Ectodermal cell (in vitro differentiated cells): ENCODE results near the gene TMEM11.

Experiments
- H3K27ac ChIP-seq: 2 replicates; pipeline ENCODE4 v1.7.0; 2013; ENCODE audit warnings: mild to moderate bottlenecking, low read depth, low read length; ENCODE audit not compliant: insufficient read depth, poor library complexity, severe bottlenecking
- H3K27me3 ChIP-seq: 2 replicates; pipeline ENCODE4 v1.7.0; 2013; ENCODE audit warnings: mild to moderate bottlenecking, low read length; ENCODE audit not compliant: insufficient read depth, control insufficient read depth, poor library complexity, severe bottlenecking
- H3K36me3 ChIP-seq: one replicate; pipeline ENCODE4 v1.7.0; 2013; ENCODE audit warnings: low read length; ENCODE audit not compliant: control insufficient read depth, insufficient read depth
- H3K4me1 ChIP-seq: one replicate; pipeline ENCODE4 v1.7.0; 2013; ENCODE audit warnings: low read length; ENCODE audit not compliant: control insufficient read depth, insufficient read depth
- H3K4me3 ChIP-seq: 2 replicates; pipeline ENCODE4 v1.7.0; 2013; ENCODE audit warnings: low read depth, low read length, control low read depth; ENCODE audit not compliant: insufficient read depth
- H3K9me3 ChIP-seq: 2 replicates; pipeline ENCODE4 v1.7.0; 2013; ENCODE audit warnings: mild to moderate bottlenecking, low read length, moderate library complexity; ENCODE audit not compliant: control insufficient read depth
- WGBS, 2 experiments: methylation state at CpG; one replicate each; pipeline ENCODE4 v1.1.7; 2013; ENCODE audit warnings: missing lambda C conversion rate in 2 of 2; 5-methylcytosine and 5-hydroxymethylcytosine counted together

Gene TMEM11

DNA sequence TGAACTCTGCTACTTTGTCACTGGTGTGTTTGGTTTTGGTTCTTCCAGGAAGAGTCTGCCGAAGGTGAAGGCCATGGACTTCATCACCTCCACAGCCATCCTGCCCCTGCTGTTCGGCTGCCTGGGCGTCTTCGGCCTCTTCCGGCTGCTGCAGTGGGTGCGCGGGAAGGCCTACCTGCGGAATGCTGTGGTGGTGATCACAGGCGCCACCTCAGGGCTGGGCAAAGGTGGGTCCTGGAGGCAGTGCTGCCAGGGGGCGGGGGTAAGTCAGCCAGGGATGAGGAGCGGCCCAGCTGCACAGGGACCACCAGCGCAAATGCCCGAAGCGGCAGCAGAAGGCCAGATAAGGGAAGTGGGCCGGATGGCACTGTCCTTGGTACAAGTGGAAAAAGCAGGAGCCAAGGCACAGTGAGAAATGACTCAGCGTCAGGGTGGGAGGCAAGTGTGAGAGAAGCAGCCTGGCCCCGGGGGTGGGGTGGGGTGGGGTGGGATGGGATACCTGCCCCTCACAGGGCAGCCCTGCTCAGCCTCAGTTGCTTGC, 41.9 kb downstream of the TMEM11 start:
- no peaks in the 10 kb centered on the region for H3K4me1 ChIP-seq
- no peak overlapping the region for H3K27ac ChIP-seq
- H3K36me3 ChIP-seq: peaks cover 4% of the 10 kb centered on the region
- WGBS, 2 experiments: 95 to 96% methylated on average over 17 of the region's 17 CpGs
- H3K9me3 ChIP-seq: no peaks in the 10 kb centered on the region
- no peaks in the 10 kb centered on the region for H3K27me3 ChIP-seq
- no peak overlapping the region for H3K4me3 ChIP-seq

DNA sequence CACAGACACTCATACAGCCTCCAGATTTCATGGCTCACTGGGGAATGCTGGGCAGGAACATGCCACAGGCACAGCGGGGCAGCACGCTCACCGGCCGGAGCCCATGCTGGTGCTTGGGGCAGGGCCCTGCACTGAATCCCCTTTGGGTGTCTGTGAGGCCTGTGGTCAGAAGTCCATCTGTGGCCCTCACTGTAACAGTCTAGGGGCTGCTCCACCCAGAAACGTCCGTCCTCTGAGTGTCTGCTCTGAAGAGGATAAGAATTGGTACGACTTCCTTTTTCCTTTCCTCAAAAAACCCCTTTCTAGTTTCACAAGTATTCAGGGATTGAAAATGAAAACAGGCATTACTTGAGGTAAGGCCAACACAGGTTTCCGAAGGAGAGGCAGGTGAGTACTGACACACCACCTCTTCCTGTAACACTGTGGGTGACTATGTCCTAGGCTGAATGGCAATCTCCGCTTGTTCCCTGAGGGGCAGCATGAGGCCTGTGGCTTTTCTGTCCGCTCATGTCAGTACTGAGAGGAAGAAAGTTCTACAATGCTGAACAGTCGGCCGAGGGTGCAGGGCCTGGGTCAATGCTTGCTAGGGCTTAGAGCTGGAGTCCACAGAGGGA, 42.5 kb downstream of the TMEM11 start:
- H3K27ac ChIP-seq: no peak overlapping the region
- 89 to 91% methylated on average over 12 of the region's 12 CpGs for WGBS, 2 experiments
- H3K4me3 ChIP-seq: no peak overlapping the region
- no peaks in the 10 kb centered on the region for H3K27me3 ChIP-seq
- peaks cover 4% of the 10 kb centered on the region for H3K36me3 ChIP-seq
- no peaks in the 10 kb centered on the region for H3K4me1 ChIP-seq
- no peaks in the 10 kb centered on the region for H3K9me3 ChIP-seq

GRCh38 chr17:21170809-21171208, 43.2 kb downstream of the TMEM11 start:
- Histone ChIP-seq H3K4me1 (no peaks in the 10 kb centered on the region), H3K27ac (no peak overlapping the region), H3K9me3 (no peaks in the 10 kb centered on the region), H3K4me3 (no peak overlapping the region), H3K36me3 (peaks cover 4% of the 10 kb centered on the region), H3K27me3 (no peaks in the 10 kb centered on the region)
- WGBS, 2 experiments: 91 to 92% methylated on average over 7 of the region's 7 CpGs

DNA sequence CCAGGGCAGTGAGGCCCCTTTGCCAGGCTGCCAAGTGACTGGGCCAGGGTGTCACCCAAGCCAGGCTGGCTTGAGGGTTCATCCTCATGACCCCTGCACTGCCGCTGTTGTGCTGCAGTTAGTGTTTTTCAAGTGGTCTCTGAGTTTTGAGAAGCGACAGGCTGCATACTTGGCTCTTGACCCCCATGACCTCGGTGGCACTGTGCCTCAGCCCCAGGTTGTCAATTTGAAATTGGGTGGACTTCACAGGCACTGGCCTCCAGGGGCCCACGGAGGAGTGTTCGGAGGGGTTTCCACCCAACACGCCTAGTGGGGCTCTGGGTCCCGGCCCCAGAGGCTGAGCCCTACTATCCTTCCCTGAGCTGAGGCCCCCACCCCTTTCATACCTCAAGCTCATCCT, 44.5 kb downstream of the TMEM11 start:
- no peak overlapping the region for H3K4me3 ChIP-seq
- no peak overlapping the region for H3K27ac ChIP-seq
- no peaks in the 10 kb centered on the region for H3K27me3 ChIP-seq
- no peaks in the 10 kb centered on the region for H3K9me3 ChIP-seq
- peaks cover 4% of the 10 kb centered on the region for H3K36me3 ChIP-seq
- H3K4me1 ChIP-seq: no peaks in the 10 kb centered on the region
- WGBS, 2 experiments: 93% methylated on average over 7 of the region's 7 CpGs

- Histone ChIP-seq H3K36me3 (peaks cover 2% of the 10 kb centered on the region), H3K4me1 (no peaks in the 10 kb centered on the region), H3K27me3 (no peaks in the 10 kb centered on the region), H3K27ac (no peak overlapping the region), H3K4me3 (no peak overlapping the region), H3K9me3 (no peaks in the 10 kb centered on the region)
- 93 to 95% methylated on average over 12 of the region's 12 CpGs for WGBS, 2 experiments
These were observed 45.5 kb downstream of the TMEM11 start for GRCh38 chr17:21168555-21168865.

DNA sequence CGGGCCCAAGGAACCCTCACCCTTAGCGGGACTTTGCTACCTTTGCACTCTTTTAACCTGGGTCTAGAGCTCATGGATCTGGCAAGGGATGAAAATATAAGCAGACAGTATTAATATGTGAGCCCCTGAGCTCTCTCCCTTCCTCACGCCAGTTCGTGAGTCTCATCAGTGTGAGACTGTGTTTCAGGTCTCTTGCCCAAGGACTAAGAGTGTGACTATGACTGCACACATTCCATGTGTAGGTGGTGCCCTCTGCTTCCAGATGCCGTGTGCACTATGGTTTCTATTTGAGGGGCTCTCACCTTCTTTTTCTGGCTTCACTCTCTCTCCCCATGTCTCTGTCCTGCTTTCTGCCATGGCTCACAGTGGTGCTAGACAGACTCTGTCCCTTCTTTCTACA, 46.7 kb downstream of the TMEM11 start:
- H3K36me3 ChIP-seq: no peaks in the 10 kb centered on the region
- WGBS, 2 experiments: 93 to 96% methylated on average over 5 of the region's 5 CpGs
- H3K27ac ChIP-seq: no peak overlapping the region
- no peak overlapping the region for H3K4me3 ChIP-seq
- no peaks in the 10 kb centered on the region for H3K9me3 ChIP-seq
- no peaks in the 10 kb centered on the region for H3K4me1 ChIP-seq
- no peaks in the 10 kb centered on the region for H3K27me3 ChIP-seq

- Histone ChIP-seq H3K4me3 (no peak overlapping the region), H3K9me3 (no peaks in the 10 kb centered on the region), H3K36me3 (no peaks in the 10 kb centered on the region), H3K27me3 (no peaks in the 10 kb centered on the region), H3K4me1 (no peaks in the 10 kb centered on the region), H3K27ac (no peak overlapping the region)
- WGBS, 2 experiments: 92 to 94% methylated on average over 5 of the region's 5 CpGs
These were observed 47.3 kb downstream of the TMEM11 start for GRCh38 chr17:21166595-21167210.

DNA sequence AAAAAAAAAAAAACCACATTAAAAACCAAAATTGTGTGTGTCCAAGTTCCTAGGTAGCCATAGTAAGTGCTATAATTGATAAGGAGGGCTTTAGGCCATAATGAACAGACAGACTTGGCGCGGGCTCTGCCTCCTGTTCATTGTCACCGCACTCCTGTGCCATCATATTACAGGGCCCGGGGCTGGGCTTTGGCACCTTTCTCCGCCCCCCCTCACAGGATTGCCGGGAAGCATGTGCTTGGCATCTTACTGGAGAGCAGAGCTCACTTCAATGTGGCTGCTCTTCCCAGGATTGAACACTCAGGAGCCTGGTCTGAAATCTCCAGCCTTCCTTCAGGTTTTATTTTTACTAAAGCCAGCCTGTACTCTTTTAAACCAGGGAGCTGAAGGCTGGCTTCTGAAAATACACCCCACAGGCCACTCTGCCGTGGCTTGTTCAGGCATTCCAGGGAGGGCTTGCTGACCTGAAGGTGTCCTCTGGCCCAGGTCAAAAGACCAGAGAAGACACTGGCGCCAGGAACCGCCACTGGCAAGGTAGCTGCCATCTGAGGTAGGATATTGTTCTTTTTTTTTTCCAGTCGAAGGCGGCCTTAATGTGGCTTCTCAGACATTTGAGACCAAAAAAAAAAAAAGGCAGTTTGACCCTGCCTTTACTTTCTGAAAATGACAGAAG, 47.9 kb downstream of the TMEM11 start:
- H3K36me3 ChIP-seq: no peaks in the 10 kb centered on the region
- no peak overlapping the region for H3K4me3 ChIP-seq
- 96% methylated on average over 11 of the region's 11 CpGs for WGBS, 2 experiments
- H3K9me3 ChIP-seq: no peaks in the 10 kb centered on the region
- no peak overlapping the region for H3K27ac ChIP-seq
- H3K4me1 ChIP-seq: no peaks in the 10 kb centered on the region
- no peaks in the 10 kb centered on the region for H3K27me3 ChIP-seq

- Histone ChIP-seq H3K4me1 (no peaks in the 10 kb centered on the region), H3K36me3 (no peaks in the 10 kb centered on the region), H3K9me3 (no peaks in the 10 kb centered on the region), H3K27ac (no peak overlapping the region), H3K4me3 (no peak overlapping the region), H3K27me3 (no peaks in the 10 kb centered on the region)
- WGBS, 2 experiments: 89 to 95% methylated on average over 5 of the region's 5 CpGs
These were observed 49.3 kb downstream of the TMEM11 start for GRCh38 chr17:21164620-21165019.

DNA sequence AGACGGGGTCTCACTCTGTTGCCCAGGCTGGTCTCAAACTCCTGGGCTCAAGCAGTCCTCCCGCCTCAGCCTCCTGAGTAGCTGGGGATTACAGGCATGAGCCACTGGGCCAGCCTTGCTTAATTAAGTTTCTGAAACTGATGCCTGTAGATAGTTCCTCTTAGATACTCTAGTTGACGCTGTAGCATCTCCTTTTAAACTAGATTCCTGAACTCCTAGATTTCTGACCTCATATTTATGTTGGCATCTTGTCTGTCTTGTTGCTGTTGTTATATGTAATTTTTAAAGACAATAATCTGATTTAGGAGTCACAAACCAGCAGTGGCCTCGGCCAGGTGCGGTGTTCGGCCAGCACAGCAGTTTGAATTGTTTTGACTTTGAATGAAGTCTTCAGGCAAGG, 49.7 kb downstream of the TMEM11 start:
- Histone ChIP-seq H3K27ac (no peak overlapping the region), H3K4me1 (no peaks in the 10 kb centered on the region), H3K4me3 (no peak overlapping the region), H3K9me3 (no peaks in the 10 kb centered on the region), H3K27me3 (no peaks in the 10 kb centered on the region), H3K36me3 (no peaks in the 10 kb centered on the region)
- 91% methylated on average over 6 of the region's 6 CpGs for WGBS, 2 experiments
